DOHH2 (cell line): ENCODE results near the gene STK32C.

Experiments
- H3F3A ChIP-seq: fragments of 200-600 bp; sonication (generic), shearing (Covaris generic); 2 replicates; pipeline ENCODE4 v1.6.0; 2016; ENCODE audit warnings: antibody characterized with exemption, mild to moderate bottlenecking; ENCODE audit not compliant: control insufficient read depth, insufficient read depth
- H3K27ac ChIP-seq: fragments of 200-600 bp; sonication (generic); 2 replicates; pipeline ENCODE4 v1.5.1; 2014; ENCODE audit warnings: low read depth, mild to moderate bottlenecking, low read length, moderate library complexity
- H3K27me3 ChIP-seq: fragments of 200-600 bp; sonication (generic); 2 replicates; pipeline ENCODE4 v1.6.1; 2014; ENCODE audit warnings: mild to moderate bottlenecking, low read length, mixed read lengths; ENCODE audit not compliant: control insufficient read depth
- H3K36me3 ChIP-seq: fragments of 200-600 bp; sonication (generic); 2 replicates; pipeline ENCODE4 v1.6.1; 2014; ENCODE audit warnings: mild to moderate bottlenecking, low read length, moderate library complexity, mixed read lengths; ENCODE audit not compliant: control insufficient read depth
- H3K4me1 ChIP-seq: fragments of 200-600 bp; sonication (generic); 2 replicates; pipeline ENCODE4 v1.6.1; 2014; ENCODE audit warnings: mild to moderate bottlenecking, low read length, mixed read lengths; ENCODE audit not compliant: control insufficient read depth
- H3K4me2 ChIP-seq: fragments of 200-600 bp; sonication (generic); 2 replicates; pipeline ENCODE4 v1.6.0; 2014; ENCODE audit warnings: mild to moderate bottlenecking, low read length, moderate library complexity
- H3K4me3 ChIP-seq: fragments of 200-600 bp; sonication (generic); 2 replicates; pipeline ENCODE4 v1.5.1; 2014; ENCODE audit warnings: mild to moderate bottlenecking, low read length, mixed read lengths
- H3K79me2 ChIP-seq: fragments of 200-600 bp; sonication (generic); 2 replicates; pipeline ENCODE4 v1.6.1; 2014; ENCODE audit warnings: mild to moderate bottlenecking, low read length, mixed read lengths; ENCODE audit not compliant: control insufficient read depth
- H3K9me2 ChIP-seq: fragments of 200-600 bp; sonication (generic); replicated peaks from 2 replicates; pipeline ENCODE4 v1.6.1; 2014; ENCODE audit warnings: mild to moderate bottlenecking, low read length, mixed read lengths; ENCODE audit not compliant: control insufficient read depth
- H3K9me3 ChIP-seq: fragments of 200-600 bp; sonication (generic); 2 replicates; pipeline ENCODE4 v1.6.1; 2014; ENCODE audit warnings: antibody characterized with exemption, low read length, mixed read lengths; ENCODE audit not compliant: control insufficient read depth, insufficient read depth
- H4K20me1 ChIP-seq: fragments of 200-600 bp; sonication (generic); 2 replicates; pipeline ENCODE4 v1.6.0; 2014; ENCODE audit warnings: low read depth, mild to moderate bottlenecking, antibody characterized with exemption, low read length, moderate library complexity; ENCODE audit not compliant: control insufficient read depth, insufficient read depth
- EZH2phosphoT487 ChIP-seq: fragments of 200-600 bp; sonication (generic); IDR thresholded peaks from 2 replicates; pipeline ENCODE4 v1.6.1; 2017; ENCODE audit warnings: borderline replicate concordance, mild to moderate bottlenecking, antibody characterized with exemption, low read length, moderate library complexity, mixed read lengths
- TF ChIP-seq, protein P1 (sequence below): fragments of 200-600 bp; sonication (generic); IDR thresholded peaks from one replicate; pipeline ENCODE4 v1.5.1; 2014; ENCODE audit warnings: antibody characterized with exemption, mild to moderate bottlenecking, low read depth, low read length; ENCODE audit not compliant: poor library complexity, severe bottlenecking

STK32C gene

DNA sequence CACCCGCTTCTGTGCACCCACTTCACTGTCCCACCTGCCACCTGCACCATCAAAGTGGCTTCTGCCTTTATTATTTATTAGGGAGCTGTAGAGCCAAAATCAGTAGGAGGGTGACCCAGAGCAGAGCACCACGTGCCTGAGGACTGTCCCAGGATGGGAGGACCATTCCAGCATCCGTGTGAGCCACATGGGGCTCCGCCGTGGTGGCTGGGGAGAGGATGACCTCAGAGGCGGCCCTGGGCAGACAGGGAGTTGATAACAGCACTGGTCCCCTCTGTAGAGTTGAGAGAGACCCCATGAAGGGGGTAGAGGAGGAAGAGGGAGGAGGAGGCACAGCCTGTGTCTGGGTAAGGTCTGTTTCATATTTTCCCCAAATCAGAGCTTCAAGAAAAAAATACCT lies 129.7 kb downstream of the STK32C start:
- Histone ChIP-seq H3K9me2 (no peaks in the 10 kb centered on the region), H3K27ac (no peak overlapping the region), H3K36me3 (no peaks in the 10 kb centered on the region), H4K20me1 (no peaks in the 10 kb centered on the region), H3K79me2 (no peaks in the 10 kb centered on the region), H3K27me3 (no peaks in the 10 kb centered on the region), H3K9me3 (peaks cover 15% of the 10 kb centered on the region; the same call in 1 of the 2 replicates), H3K4me2 (no peak overlapping the region), H3F3A (no peaks in the 10 kb centered on the region), H3K4me3 (no peak overlapping the region), H3K4me1 (no peaks in the 10 kb centered on the region)
- TF ChIP-seq, protein P1, sequence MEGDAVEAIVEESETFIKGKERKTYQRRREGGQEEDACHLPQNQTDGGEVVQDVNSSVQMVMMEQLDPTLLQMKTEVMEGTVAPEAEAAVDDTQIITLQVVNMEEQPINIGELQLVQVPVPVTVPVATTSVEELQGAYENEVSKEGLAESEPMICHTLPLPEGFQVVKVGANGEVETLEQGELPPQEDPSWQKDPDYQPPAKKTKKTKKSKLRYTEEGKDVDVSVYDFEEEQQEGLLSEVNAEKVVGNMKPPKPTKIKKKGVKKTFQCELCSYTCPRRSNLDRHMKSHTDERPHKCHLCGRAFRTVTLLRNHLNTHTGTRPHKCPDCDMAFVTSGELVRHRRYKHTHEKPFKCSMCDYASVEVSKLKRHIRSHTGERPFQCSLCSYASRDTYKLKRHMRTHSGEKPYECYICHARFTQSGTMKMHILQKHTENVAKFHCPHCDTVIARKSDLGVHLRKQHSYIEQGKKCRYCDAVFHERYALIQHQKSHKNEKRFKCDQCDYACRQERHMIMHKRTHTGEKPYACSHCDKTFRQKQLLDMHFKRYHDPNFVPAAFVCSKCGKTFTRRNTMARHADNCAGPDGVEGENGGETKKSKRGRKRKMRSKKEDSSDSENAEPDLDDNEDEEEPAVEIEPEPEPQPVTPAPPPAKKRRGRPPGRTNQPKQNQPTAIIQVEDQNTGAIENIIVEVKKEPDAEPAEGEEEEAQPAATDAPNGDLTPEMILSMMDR = no peak
- TF ChIP-seq EZH2phosphoT487 = no peak

DNA sequence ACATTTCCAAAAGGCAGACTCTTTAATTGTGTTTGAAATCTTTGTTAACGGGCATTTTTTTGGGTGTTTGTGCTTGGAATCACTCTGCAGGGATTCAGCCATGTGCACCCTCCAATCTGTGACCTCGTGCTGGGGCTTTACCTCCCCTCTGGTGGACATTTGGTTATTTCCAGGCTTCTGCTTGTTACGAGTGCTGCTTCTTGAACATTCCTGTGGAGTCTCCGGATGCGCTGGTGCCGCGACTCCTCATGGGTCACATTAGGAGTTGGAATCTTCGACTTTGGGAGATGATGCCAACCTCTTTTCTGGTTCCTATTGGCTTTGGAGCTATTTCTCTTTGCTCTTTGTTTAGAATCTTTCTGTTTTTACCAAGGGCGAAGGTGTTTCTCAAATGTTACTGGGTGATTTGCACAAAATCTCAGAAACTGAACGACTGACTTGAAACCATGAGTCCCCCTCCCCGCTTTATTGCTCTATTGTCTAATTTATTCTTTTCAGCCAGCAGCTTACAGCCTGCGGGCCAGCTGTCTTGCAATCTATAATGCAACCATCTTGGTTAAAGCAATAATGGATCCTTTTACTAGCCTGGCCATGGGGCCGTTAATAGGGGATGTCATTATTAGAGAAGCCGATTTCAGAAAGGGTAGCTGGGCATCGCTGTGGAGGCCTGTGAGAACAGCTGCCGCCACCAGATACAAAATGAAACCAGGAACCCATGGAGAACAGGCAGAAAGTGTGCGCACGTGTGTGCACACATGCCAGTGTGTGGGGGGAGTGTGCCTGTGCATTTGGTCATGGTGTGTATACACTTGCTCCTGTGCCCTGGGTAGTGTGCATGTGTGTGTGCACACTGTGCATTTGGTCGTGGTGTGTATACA lies 130.9 kb downstream of the STK32C start:
- no peak for TF ChIP-seq EZH2phosphoT487
- TF ChIP-seq, protein P1 = no peak
- no peak overlapping the region for H3K27ac ChIP-seq
- peaks cover 15% of the 10 kb centered on the region; the same call in 1 of the 2 replicates for H3K9me3 ChIP-seq
- no peaks in the 10 kb centered on the region for H3K4me1 ChIP-seq
- H3K27me3 ChIP-seq = no peaks in the 10 kb centered on the region
- no peaks in the 10 kb centered on the region for H3K36me3 ChIP-seq
- H3K9me2 ChIP-seq = no peaks in the 10 kb centered on the region
- H3K79me2 ChIP-seq = no peaks in the 10 kb centered on the region
- no peak overlapping the region for H3K4me3 ChIP-seq
- no peaks in the 10 kb centered on the region for H4K20me1 ChIP-seq
- H3K4me2 ChIP-seq = no peak overlapping the region
- no peaks in the 10 kb centered on the region for H3F3A ChIP-seq

DNA sequence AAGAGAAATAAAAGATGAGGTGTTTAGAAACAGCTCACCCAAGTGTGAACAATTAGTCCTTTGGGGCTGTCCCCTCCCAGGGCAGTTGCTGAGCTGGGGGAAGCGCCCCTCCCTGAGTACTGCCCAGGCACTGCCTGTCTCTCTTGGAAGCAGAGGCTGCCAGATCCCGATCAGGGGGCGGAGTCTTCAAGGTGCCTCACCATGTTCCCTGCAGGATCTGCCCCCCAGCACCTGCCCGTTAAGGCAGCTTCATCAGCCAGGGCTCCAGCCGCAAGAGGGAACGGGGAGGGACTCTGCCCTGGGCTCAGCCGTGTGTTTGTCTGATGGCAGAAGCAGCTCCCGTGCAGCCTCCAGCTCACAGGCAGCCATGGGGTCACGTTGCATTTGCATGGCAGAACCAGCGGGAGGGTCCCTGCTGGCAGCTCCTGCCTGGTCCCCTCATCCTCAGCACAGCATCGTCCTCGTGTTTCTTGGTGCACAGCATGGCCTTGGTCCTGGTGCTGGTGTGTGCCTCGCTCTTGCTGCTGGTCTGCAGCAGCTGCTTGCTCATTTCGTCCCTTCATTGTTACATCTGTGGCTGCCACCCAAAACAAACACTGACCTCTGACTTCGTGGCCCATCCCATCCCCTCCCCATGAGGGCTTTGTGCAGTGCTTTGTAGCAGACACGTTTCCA lies 131.7 kb downstream of the STK32C start:
- Histone ChIP-seq H4K20me1 (no peaks in the 10 kb centered on the region), H3K9me2 (no peaks in the 10 kb centered on the region), H3K4me3 (no peak overlapping the region), H3F3A (no peaks in the 10 kb centered on the region), H3K27me3 (no peaks in the 10 kb centered on the region), H3K4me1 (no peaks in the 10 kb centered on the region), H3K36me3 (no peaks in the 10 kb centered on the region), H3K27ac (no peak overlapping the region), H3K79me2 (no peaks in the 10 kb centered on the region), H3K4me2 (no peak overlapping the region), H3K9me3 (peaks cover 13% of the 10 kb centered on the region; the same call in 1 of the 2 replicates)
- TF ChIP-seq, protein P1 = no peak
